Epithelial cell of prostate (primary cell): ENCODE measurements around the gene PTPRA.
"Not testable (repeated sequence)": the region's sequence is repeated elsewhere in the genome, so short reads cannot be mapped to it uniquely, and the experiment has no call there.

Experiments
- DNase-seq: peaks from one replicate; pipeline ENCODE4 v3.0.0-alpha.2; 2011; ENCODE audit warnings: low read depth, low spot score
- H3K27ac ChIP-seq: fragments of 450-650 bp; 2 replicates; pipeline ENCODE4 v1.5.1; 2017; ENCODE audit warnings: mild to moderate bottlenecking

PTPRA gene

GRCh38 chr20:3032624-3033023 is 159.3 kb downstream of the PTPRA start:
- H3K27ac ChIP-seq = no peak overlapping the region
- no peak for DNase-seq

- DNase-seq = no peak
- no peak overlapping the region for H3K27ac ChIP-seq
Measured at GRCh38 chr20:3037654-3038053, 164.4 kb downstream of the PTPRA start.

GRCh38 chr20:3038454-3038853 is 165.2 kb downstream of the PTPRA start:
- no peak for DNase-seq
- no peak overlapping the region for H3K27ac ChIP-seq

GRCh38 chr20:3039426-3039825 is 166.1 kb downstream of the PTPRA start:
- DNase-seq = no peak
- H3K27ac ChIP-seq = no peak overlapping the region

GRCh38 chr20:3040086-3040485 is 166.8 kb downstream of the PTPRA start:
- no peak for DNase-seq
- no peak overlapping the region for H3K27ac ChIP-seq

- H3K27ac ChIP-seq = no peak overlapping the region
- no peak for DNase-seq
Measured at GRCh38 chr20:3041854-3042409, 168.7 kb downstream of the PTPRA start.

- no peak for DNase-seq
- H3K27ac ChIP-seq = no peak overlapping the region
Measured at GRCh38 chr20:3042625-3043024, 169.3 kb downstream of the PTPRA start.

- no peak within 1 kb of the TSS for H3K27ac ChIP-seq
- DNase-seq = no peak
Measured at GRCh38 chr20:3043322-3043721, 170.0 kb downstream of the PTPRA start, which contains the start of gene GNRH2. Gene GNRH2 (plus strand): TSS chr20:3043622. CDS start chr20:3044415, 793 bp downstream.

GRCh38 chr20:3044336-3044965 is 171.2 kb downstream of the PTPRA start:
- H3K27ac ChIP-seq = no peak overlapping the region
- no peak for DNase-seq

- H3K27ac ChIP-seq = peak overlapping the region; percentile 64
- DNase-seq = no peak
Measured at GRCh38 chr20:3045042-3045815, 171.9 kb downstream of the PTPRA start.

GRCh38 chr20:3045816-3046676 is 172.8 kb downstream of the PTPRA start, which contains the start of gene MRPS26:
Gene MRPS26 (plus strand): TSS chr20:3046052. CDS start chr20:3046069, 17 bp downstream.
- DNase-seq = no peak
- H3K27ac ChIP-seq = peak within 1 kb of the TSS; percentile 64

- H3K27ac ChIP-seq = peak overlapping the region; percentile 64
- DNase-seq = no peak
Measured at GRCh38 chr20:3046677-3047462, 173.6 kb downstream of the PTPRA start.

GRCh38 chr20:3047486-3048419 is 174.5 kb downstream of the PTPRA start:
- no peak for DNase-seq
- no peak overlapping the region for H3K27ac ChIP-seq

GRCh38 chr20:3051385-3052019 is 178.2 kb downstream of the PTPRA start:
- DNase-seq = no peak
- no peak overlapping the region for H3K27ac ChIP-seq

- no peak overlapping the region for H3K27ac ChIP-seq
- no peak for DNase-seq
Measured at GRCh38 chr20:3059489-3059888, 186.2 kb downstream of the PTPRA start.

GRCh38 chr20:3064119-3064518 is 190.8 kb downstream of the PTPRA start:
- not testable (repeated sequence) for DNase-seq, H3K27ac ChIP-seq

GRCh38 chr20:3067139-3068014 is 194.1 kb downstream of the PTPRA start:
- H3K27ac ChIP-seq = no peak overlapping the region
- no peak for DNase-seq
